Measurements from ENCODE around the gene TTR.
A peak's percentile ranks its signal among the peaks of the same experiment; 100 is the strongest.

TTR gene

DNA sequence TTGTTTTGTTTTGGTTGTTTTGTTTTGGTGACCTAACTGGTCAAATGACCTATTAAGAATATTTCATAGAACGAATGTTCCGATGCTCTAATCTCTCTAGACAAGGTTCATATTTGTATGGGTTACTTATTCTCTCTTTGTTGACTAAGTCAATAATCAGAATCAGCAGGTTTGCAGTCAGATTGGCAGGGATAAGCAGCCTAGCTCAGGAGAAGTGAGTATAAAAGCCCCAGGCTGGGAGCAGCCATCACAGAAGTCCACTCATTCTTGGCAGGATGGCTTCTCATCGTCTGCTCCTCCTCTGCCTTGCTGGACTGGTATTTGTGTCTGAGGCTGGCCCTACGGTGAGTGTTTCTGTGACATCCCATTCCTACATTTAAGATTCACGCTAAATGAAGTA, at the start of gene TTR:
Gene TTR (plus strand): TSS at position 250 of the 400 bp plus-strand sequence. CDS start 26 bp downstream, at position 276.
- no peak for DNase-seq

DNA sequence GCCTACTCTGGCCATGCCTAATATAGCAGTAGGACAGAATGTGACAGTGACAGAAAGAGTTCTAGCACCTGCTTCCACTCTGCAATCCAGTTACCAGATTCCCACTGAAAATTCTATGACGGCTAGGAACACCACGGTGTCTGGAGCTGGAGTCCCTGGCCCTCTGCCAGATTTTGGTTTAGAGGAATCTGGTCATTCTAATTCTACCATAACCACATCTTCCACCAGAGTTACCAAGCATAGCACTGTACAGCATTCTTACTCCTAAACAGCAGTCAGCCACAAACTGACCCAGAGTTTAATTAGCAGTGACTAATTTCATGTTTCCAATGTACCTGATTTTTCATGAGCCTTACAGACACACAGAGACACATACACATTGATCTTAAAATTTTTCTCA, 45.2 kb upstream of the TTR start:
- DNase-seq = no peak

DNA sequence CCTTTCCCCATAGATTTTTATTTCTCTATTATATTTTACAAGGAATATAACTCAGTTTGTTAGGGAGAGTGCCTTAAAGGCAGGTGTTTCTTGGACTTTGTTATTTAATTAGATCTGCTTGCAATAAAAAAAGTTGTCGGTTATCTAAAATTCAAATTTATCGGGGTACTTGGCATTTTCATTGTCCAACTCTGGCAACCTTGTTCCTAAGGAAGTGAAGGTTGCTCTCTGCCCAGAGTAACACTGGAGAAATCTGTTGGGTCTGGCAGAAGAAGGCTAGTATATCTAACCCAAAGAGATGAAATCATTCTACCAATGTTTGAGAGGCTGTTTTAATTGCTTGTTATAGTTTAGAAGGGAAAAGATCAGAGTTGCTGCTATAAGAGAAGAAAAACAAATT, 42.8 kb upstream of the TTR start:
- no peak for DNase-seq

DNA sequence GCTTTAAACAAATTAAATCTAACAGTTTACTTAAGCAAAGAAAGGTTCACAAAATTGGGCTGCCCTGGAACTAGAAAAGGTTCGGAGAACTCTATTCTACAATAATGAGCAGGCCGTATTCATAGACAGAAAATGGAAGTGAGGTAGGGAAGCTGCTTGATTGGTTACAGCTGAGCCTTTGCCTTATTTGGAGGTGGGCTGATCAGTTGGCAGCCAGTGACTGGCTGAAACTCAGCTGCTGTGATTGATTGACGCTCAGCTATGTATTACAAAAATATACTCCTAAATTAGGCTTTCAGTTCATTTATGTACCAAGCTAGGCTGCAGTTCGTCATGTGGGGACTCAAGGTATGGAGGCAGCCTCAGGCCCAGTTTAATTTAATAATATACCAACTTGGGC, 42.3 kb upstream of the TTR start:
- no peak for DNase-seq

DNA sequence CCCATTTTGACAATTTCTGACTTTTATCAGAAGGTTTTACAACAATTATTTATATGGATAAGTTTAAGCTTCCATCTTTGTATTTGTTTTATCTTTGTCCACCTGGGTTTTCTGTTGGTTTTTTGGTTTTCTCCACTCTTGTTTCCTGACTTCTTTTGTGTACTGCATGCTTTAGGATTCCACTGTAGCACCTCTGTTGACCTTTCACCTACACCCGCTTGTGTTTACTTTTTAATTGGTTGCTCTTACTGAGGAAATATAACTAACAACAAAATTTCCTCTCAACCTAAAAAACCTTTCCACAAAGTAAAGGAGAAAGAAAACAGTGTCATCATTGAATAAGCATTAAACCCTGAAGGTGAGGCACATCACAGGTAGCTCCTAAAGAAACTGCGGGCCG, 39.8 kb upstream of the TTR start:
- no peak for DNase-seq

DNA sequence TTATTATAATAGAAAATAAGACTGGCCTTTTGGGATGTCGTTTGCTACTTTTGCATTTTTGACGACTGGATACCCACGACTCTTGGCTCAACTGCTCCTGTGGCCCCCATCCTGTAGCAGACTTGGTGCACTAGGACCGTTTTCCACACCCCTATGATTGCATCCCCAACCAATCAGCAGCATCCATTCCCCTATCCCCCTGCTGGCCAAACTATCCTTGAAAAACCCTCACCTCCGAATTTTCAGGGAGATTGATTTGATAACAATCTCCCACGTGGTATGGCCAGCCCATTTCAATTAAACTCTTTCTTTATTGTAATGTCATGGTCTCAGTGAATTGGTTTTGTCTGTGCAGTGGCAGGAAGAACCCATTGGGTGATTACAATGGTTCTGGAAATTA, 37.9 kb upstream of the TTR start:
- no peak for DNase-seq

DNA sequence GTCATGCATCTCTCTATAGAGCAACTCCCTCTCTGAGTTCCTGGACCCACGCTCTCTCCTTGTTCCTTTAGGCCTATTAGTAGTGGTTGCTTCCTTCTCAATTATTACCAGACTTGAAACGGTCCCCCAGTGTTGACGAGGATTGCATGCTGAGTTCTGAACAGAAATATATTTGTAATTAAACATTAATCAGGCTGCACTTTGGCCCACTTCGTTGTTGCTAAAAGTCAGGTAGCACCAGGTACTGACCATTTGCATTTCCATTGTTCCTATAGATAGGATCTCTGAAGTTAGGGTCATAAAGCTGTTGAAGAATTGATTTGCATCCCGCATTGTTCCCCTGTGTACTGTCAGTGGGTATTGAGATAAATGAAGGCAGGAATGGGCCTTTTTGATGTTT, 36.9 kb upstream of the TTR start:
- DNase-seq = no peak

DNA sequence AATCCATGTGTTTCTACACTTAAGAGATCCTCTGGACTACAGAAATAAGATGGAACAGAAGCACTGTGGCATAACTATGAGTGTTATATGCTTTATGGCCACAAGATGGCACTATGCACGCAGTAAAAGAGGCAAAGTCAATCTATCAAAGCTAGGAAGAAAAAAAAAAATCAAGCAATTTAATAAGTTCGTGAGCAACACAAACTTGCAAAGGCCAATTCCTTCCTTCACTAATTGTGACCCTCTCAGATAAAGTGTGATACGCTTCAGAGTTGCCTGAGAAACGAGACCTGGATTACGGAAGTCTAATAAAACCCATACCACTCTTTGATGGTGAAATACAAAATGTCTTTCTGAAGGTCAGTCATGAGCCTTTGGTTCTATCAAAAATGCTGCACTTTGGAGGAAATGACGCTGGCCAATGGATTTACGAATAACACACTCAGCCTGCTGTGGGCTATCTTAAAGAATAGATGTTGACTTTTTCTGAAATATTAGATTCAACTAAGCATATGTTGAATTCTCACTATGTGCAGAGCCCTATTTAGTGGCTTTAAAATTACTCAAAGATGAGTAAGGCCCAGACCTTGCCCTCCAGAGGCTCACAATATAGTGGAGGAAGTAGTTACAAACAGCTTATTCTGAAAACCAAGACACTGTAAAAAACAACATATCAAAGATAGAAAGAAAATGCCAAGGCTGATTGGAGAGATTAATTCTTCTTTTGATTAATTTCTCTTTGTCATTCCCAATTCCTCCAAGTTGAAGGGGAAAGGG, 35.5 kb upstream of the TTR start:
- DNase-seq = peak; percentile 72

DNA sequence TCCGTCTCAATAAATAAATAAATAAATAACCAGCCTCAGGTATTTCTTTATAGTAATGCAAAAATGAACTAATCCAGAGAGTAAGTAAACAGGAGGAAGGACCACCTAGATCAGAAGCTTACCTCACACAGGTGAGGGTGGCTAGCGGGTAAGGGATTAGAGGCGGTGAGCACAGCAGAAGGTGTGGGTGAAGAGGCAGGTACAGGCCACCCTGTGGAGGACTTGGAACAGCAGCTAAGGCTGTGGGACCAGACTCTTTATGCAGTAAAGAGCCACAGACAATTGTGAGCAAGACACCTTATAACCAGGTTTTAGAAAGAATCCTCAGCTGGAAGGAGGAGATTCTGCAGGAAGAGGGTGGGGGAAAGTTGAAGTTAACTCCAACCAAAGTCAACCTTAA, 34.2 kb upstream of the TTR start:
- DNase-seq = no peak

DNA sequence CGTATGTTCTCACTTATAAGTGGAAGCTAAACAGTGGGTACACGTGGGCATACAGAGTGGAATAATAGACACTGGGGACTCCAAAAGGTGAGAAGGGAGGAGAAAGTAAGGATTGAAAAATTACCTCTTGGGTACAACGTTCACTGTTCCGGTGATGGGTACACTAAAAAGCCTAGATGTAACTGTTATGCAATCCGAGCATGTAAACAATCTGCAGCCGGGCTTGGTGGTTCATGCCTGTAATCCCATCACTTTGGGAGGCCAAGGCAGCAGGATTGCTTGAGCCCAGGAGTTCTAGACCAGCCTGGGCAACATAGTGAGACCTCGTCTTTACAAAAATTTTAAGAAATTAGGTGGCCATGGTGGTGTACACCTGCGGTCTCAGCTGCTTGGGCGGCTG, 33.1 kb upstream of the TTR start:
- DNase-seq = no peak

DNA sequence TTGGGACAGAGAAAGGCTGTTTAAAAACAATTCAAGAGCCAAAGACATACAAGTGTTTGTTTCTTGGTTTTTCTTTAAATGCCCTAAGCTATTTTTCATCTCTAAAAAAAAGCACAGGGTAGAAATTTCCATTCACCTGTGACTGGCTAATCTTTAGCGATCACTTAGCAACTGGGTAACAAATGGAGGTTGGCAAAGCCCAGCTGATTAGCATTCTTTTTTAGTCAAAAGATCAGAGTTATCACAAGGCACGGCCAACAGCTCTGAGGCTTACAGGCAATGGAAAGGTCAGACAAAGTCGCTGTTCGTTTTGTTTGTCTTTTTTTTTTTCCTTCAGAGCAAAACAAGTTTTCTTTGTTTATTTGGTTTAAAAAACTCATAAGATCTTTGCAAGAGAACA, 29.0 kb upstream of the TTR start:
- no peak for DNase-seq

DNA sequence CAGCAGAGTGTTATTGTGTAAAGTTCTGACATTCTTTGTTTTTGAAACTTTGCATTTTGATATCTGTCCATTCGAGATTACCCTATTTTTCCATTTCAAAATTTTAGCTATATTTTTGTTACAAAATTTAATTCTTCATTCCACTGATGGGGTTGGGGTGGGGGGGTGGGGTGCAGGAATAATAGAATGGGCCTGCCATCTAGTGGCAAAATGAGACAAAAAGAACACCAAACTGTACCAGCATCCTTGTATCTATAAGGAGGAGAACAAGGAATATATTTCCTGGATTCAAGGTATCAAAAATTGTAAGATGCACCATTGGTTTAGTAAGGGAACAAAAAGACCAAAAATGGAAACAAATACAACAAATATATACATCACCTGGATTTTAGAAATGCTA, 27.9 kb upstream of the TTR start:
- no peak for DNase-seq

DNA sequence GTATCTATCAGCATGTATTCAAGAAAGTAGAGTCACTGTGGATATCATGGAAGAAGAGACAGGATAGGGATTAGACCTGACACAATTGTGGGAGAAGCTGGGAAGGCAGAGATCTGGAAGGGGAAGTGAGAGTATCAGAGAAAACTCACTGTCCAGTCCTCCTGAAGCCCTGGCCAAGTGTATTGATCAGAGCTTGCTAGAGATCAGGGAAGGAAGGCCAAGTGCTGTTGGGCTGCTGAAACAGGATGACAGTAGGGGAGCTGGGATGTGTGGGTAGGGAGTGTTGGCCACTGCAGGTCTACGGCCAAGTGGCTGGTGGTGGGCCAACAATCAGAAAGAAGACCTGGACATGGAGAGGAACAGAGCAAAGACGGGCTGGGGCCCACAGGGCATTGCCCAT, 26.3 kb upstream of the TTR start:
- no peak for DNase-seq

DNA sequence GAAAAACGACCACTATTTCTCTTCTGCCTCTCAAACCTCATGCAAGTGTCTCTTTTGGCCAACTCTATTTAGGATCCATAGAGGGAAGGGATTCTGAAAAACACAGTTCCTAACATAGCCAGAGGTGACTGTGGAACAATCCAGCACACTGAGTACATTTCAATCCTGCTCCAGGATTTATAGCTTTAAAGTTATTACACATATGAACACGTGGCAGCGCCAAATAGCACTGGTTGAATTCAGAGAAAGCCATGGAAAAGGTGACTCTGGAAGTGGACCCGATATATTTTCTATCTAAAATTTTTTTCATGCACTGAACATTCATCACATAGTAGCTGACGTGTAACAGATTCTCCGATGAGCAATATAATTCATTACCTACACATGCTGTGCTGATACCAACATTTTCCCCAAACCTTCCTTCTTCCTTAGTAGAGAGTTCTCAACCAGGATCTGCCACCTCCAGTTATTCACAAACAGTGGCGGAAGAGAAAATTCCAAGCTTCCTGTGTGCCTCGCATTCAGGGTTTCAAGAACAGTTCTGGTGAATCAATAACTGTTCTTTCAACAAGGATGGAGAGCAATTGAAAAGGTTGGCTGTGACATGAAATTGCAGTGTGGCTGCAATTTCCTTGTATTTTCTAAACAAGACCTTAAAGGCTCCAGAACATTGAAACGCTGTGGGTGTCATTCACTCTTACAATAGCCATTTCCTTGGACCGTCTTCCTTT, 25.7 kb upstream of the TTR start:
- no peak for DNase-seq

DNA sequence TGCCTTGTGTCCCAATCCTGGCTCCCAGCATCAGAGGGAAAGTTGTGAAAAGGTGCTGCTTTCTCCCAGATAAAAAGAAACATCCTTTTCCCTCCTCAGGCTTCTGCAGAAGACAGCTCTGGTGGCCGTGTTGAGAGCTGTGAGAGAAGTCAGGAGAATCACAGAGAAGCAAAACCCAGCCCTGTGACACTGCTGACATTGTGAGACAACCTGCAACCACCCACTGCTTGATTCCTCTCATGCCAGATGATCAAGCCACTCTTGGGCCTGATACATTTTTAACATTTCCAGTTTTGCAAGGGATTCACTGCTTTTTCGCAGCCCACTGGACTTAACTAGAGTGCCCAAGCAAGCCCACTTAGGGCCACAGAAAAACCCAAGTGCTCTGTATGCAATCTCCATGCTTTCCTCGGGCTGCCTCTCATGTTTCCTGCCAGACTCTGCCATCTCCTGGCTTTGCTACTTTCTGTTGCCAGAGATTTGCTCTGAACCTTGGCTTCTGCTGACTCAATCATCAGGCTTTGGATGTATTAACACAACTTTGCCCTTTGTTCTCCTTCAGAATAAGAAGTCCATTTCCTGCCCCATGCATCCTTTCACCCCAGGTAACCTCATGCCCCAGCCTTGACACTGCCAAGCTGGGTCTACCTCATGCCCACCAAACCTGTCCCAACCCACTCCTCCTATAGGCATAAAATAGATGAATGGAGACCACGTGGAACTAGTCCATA, 24.9 kb upstream of the TTR start:
- DNase-seq = no peak

DNA sequence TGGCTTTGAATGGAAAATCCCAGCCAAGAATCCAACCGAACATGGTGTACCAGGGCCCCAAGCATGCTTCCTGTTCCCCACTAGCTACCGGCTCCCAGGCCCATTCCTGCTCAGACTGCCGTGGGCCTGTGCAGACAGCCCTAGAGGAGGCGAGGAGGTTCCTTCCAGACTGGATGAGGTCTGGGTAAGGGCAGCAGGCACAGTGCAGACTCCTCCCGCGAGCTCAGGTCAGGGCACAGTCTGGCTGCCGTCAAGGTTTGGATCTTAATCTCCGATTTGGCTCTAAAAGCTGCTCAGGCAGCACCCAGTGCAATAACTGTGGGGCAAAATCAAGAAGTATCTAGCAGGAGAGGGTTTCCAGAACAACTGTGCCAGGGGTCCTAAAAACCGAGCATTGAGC, 19.3 kb upstream of the TTR start:
- no peak for DNase-seq

DNA sequence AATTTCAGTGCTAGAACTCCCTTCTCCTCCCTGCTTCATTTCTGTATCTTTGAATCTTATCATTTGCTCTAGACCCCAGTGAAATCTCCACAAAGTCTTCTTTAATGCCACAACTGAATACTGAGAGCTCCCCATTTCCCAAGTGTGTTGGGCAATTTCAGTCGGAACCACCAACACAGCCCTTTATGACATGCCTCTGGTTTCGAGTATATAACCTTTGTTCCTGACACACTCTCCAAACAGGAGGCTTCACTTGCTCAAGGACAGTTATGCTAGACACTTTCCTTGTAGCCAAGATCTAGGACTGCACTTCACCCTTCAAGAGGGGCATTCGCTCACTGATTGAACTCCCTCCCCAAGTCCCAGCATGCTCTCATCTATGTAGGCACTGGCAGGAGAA, 18.6 kb upstream of the TTR start:
- no peak for DNase-seq

DNA sequence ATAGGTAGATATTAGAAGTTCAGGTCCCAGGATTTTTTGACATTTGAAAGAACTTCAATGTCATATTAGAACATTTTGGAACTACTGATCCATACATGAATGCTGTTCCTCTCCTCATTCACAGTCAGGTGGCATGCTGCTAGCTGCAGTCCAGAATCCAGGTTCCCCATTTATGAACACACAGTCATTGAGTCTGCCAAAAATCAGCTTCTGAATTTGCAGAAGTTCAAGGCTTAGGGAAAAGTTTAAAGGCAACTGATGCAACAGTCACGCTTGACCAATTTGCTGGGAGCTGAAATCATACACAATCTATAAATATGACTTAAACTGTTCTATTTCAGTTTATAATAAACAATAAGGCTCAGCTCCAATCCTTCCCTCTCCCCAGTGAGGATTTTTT, 17.3 kb upstream of the TTR start:
- no peak for DNase-seq

DNA sequence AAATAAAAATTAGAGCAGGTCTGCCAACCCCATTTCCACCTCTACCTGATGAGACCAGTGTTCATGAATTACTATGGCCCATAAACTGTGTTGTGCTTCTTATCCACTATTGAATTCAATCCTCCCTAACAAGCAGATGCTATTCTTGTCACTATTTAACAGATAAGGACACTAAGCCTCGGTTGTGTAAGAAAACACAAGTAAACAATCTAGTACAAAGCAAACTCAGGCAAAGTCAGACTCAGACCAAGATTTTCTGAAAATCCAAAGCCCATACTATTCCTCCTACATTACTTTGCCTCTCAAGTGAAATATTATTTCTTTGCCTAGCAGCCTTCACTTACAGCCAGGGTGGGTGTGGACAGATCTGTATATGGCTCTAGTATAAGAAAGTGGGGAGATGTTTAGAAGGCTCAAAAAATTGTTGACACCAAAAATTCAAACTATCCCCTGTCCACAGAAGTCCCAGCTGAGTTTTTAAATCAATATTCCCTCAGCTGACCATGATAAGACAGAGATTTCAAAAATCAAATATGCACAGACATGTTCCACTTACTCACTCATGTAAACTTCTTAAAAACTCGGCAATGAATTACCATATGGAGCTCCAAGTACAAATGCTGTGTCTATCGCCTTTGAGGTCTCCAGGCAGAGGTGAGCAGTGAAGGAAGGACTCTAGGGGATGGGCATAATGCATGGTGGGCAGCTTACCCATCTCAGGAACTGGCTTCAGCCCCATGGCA, 16.0 kb upstream of the TTR start:
- no peak for DNase-seq

DNA sequence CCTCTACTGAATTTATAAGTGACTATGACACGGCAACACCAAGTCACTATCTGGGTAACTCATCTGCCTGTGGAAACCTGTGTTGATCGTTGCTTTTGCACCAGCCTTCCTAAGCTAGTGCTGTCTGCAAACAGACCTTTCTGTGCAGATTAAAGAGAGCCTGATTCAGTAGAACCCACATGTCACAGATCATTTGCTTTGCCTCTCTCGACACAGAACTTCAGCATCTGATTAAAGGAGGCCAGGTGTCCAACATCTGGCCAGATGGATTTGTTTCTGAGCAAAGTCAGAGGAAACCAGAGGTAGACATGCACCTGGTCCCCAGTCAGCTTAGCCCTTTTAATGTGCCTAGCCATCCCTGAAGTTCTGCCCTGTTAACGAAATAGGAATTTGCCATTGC, 15.0 kb upstream of the TTR start:
- DNase-seq = no peak

DNA sequence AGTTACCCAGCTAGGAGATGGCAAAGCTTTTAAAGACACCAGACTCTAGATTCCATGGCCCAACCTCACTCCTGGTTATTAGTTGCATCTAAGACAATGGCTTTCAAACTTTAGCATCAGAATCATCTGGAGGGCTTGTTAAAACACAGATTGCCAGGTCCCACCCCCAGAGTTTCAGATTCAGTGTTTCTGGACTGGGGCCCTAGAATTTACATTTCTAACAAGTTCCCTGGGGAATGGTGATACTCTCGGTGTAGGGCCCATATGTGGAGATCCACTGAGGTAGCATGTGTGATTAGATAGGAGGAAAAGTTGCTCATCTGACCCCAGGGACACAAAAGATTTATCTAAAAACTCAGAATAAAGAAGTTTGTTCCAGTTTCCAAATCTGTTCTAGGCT, 14.5 kb upstream of the TTR start:
- no peak for DNase-seq

DNA sequence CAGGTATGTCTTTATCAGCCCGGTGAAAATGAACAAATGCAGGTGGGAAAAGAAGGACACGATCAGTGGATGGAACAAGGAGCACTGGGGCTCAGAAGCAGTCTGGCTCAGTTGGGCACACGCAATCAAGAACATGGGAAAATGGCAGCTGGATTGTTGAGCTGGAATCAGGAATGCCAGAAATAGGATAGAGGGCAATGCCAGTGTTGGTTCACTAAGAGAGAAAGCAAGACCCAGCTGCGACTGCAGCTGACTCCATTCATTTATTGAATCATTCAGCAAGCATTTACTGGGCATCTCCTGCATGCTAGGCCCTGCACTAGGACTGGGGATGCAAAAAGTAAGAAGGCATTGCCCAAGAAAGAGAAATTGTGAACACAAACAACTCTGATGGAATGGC, 13.6 kb upstream of the TTR start:
- DNase-seq = no peak

DNA sequence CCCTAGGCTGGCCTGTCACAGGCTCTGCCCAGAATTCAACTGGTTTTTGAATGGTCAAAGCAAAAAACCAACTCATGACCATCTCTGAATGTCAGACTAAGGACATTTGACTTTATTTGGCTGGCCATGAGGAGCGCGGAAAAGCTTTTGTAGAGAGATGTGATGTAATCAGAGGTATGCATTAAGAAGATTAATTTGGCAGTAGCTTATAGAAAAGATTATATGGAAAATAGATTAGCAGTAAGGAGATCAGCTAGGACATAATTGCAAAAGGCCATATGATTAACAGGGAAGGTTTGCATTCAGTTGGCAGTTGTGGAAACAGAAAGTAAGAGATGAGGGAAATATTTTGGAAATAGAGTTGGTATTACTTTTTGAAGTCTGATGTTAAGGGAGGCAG, 12.3 kb upstream of the TTR start:
- DNase-seq = no peak
